Hepatocyte (in vitro differentiated cells): ENCODE data around the gene CHRNA4.

Experiments
- CTCF ChIP-seq: fragments of 200-600 bp; sonication (generic); IDR thresholded peaks from 2 replicates; pipeline ENCODE4 v1.5.1; 2016; ENCODE audit warnings: antibody characterized with exemption, mild to moderate bottlenecking; ENCODE audit not compliant: poor library complexity
- EZH2 ChIP-seq: fragments of 200-600 bp; sonication (generic); IDR thresholded peaks from 2 replicates; pipeline ENCODE4 v1.6.1; 2016; ENCODE audit warnings: antibody characterized with exemption, mild to moderate bottlenecking, borderline replicate concordance
- EZH2phosphoT487 ChIP-seq: fragments of 200-600 bp; sonication (generic); IDR thresholded peaks from one replicate; pipeline ENCODE4 v1.6.1; 2018; ENCODE audit warnings: antibody characterized with exemption, mild to moderate bottlenecking, low read depth, moderate library complexity; ENCODE audit not compliant: unreplicated experiment, severe bottlenecking

DNA sequence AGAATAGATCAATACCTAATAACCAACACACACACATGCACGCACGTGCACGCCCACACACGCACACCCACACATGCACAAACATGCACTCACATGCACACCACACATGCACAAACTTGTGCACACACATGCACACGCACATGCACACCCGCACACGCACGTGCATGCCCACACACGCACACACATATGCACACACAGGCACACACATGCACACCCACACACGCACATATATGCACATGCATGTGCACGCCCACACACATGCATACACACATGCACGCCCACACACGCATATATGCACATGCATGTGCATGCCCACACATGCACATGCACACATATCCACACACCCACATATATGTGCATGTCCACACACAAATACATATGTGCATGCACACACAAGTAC, 26.2 kb upstream of the CHRNA4 start:
- TF ChIP-seq CTCF (no peak), EZH2 (no peak), EZH2phosphoT487 (no peak)
